BE2C (cell line): ENCODE data around the gene CSTA.

Source experiments
- DNase-seq: peaks from one replicate; pipeline ENCODE4 v3.0.0-alpha.2; 2020
- H3K27me3 ChIP-seq: fragments of 250-450 bp; sonication (Bioruptor Pico); 2 replicates; pipeline ENCODE4 v1.5.1; 2020; ENCODE audit warnings: mild to moderate bottlenecking
- H3K36me3 ChIP-seq: fragments of 250-450 bp; sonication (Bioruptor Pico); 2 replicates; pipeline ENCODE4 v1.5.1; 2020; ENCODE audit warnings: mild to moderate bottlenecking
- H3K4me1 ChIP-seq: fragments of 250-450 bp; sonication (Bioruptor Pico); 2 replicates; pipeline ENCODE4 v1.5.1; 2020
- H3K4me3 ChIP-seq: 2 replicates; pipeline ENCODE4 v1.5.1; 2011; ENCODE audit warnings: low read depth, low read length
- H3K9me3 ChIP-seq: fragments of 250-450 bp; sonication (Bioruptor Pico); 2 replicates; pipeline ENCODE4 v1.5.1; 2020
- TF ChIP-seq, protein P1 (sequence below): IDR thresholded peaks from 2 replicates; pipeline ENCODE4 v1.5.1; 2012; ENCODE audit warnings: mild to moderate bottlenecking, low read depth, low read length

CSTA gene

GRCh38 chr3:122349171-122349570 is 24.1 kb downstream of the CSTA start:
- TF ChIP-seq, protein P1, sequence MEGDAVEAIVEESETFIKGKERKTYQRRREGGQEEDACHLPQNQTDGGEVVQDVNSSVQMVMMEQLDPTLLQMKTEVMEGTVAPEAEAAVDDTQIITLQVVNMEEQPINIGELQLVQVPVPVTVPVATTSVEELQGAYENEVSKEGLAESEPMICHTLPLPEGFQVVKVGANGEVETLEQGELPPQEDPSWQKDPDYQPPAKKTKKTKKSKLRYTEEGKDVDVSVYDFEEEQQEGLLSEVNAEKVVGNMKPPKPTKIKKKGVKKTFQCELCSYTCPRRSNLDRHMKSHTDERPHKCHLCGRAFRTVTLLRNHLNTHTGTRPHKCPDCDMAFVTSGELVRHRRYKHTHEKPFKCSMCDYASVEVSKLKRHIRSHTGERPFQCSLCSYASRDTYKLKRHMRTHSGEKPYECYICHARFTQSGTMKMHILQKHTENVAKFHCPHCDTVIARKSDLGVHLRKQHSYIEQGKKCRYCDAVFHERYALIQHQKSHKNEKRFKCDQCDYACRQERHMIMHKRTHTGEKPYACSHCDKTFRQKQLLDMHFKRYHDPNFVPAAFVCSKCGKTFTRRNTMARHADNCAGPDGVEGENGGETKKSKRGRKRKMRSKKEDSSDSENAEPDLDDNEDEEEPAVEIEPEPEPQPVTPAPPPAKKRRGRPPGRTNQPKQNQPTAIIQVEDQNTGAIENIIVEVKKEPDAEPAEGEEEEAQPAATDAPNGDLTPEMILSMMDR = no peak
- H3K4me3 ChIP-seq = no peak overlapping the region
- no peaks in the 10 kb centered on the region for H3K36me3 ChIP-seq
- no peaks in the 10 kb centered on the region for H3K4me1 ChIP-seq
- peaks cover 6% of the 10 kb centered on the region for H3K27me3 ChIP-seq
- DNase-seq = no peak
- H3K9me3 ChIP-seq = no peaks in the 10 kb centered on the region

DNA sequence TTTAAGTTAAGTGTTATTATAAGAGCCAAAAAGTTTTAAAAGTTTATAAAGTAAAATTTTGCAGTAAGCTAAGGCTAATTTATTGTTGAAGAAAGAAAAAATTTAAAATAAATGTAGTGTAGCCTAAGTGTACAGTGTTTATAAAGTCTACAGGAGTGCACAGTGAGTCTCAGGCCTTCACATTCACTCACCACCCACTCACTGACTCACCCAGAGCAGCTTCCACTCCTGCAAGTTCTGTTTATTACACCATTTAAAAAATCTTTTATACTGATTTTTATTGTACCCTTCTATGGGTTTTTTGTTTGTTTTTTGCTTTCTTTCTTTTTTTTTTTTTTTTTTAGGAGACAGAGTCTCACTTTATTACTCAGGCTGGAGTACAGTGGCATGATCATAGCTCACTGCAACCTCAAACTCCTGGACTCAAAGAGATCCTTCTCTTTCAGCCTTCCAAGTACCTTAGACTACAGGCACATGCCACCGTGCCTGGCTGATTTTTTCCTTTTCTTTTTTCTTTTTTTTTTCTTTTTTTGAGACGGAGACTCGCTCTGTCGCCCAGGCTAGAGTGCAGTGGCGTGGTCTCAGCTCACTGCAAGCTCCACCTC is 25.9 kb downstream of the CSTA start:
- Histone ChIP-seq H3K36me3 (no peaks in the 10 kb centered on the region), H3K9me3 (no peaks in the 10 kb centered on the region), H3K4me3 (no peak overlapping the region), H3K4me1 (peaks cover 5% of the 10 kb centered on the region; the same call in 1 of the 2 replicates), H3K27me3 (peaks cover 2% of the 10 kb centered on the region)
- TF ChIP-seq, protein P1 = no peak
- no peak for DNase-seq

DNA sequence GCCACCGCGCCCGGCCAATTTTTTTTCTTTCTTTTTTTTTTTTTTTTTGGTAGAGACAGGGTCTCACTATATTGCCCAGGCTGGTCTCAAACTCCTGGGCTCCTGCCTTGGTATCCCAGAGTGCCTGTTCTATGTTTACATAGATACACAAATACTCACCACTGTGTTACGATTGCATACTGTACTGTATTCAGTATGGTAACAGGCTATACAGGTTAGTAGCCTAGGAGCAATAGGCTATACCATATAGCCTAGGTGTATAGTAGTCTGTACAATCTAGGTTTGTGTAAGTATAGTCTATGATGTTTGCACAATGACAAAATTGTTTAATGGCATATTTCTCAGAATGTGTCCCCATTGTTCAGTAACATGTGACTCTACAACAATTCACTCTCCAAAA is 26.6 kb downstream of the CSTA start:
- Histone ChIP-seq H3K36me3 (no peaks in the 10 kb centered on the region), H3K27me3 (no peaks in the 10 kb centered on the region), H3K4me1 (peaks cover 5% of the 10 kb centered on the region; the same call in 1 of the 2 replicates), H3K4me3 (no peak overlapping the region), H3K9me3 (no peaks in the 10 kb centered on the region)
- TF ChIP-seq, protein P1 = no peak
- no peak for DNase-seq

DNA sequence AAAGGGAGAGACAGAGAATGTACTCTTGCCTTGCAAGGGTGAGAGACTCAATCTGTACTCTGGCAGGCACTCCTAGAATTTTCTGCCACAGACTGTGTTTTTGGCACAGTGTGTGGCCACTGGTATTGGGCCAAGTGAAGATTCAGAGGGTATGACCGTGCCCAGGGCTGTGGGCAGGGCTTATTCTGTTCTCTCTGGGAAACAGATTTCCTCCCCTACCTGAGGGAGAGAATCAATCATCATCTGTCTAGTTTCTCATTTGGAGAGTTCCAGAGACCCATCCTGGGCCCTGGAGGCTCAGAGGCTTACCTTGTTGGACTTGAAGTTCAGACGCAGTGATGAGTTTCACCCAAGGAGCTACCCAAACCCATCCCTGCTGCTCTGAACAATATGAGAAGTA is 28.2 kb downstream of the CSTA start:
- TF ChIP-seq, protein P1 = no peak
- H3K4me1 ChIP-seq = peaks cover 12% of the 10 kb centered on the region
- no peaks in the 10 kb centered on the region for H3K36me3 ChIP-seq
- H3K4me3 ChIP-seq = no peak overlapping the region
- no peaks in the 10 kb centered on the region for H3K9me3 ChIP-seq
- no peaks in the 10 kb centered on the region for H3K27me3 ChIP-seq
- no peak for DNase-seq

DNA sequence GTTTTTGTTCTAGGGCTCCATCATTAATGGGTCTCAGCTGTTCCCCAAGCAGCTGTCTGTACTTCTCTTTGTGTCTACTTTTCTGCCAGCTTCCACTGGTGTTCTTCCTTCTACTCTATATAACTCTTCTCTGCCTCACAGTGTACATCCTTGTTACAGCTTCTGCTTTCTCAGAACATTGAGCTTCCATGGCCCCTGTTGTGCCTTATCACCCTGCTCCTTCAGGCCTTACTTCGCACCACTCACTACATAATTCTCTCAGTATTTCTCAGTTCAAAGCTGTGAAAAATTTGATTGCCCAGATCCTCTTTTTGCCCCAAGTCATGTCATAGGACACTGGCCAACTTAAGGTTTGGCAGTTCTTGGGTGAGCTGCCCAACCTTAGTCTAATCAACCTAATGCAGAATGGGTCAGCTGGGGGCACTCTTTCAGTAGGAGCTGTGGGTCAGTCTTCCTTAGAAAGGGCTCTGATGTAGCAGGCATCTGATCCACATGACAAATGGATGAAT is 28.9 kb downstream of the CSTA start:
- H3K9me3 ChIP-seq = no peaks in the 10 kb centered on the region
- TF ChIP-seq, protein P1 = no peak
- peaks cover 19% of the 10 kb centered on the region for H3K4me1 ChIP-seq
- H3K36me3 ChIP-seq = no peaks in the 10 kb centered on the region
- DNase-seq = no peak
- H3K4me3 ChIP-seq = no peak overlapping the region
- no peaks in the 10 kb centered on the region for H3K27me3 ChIP-seq

- Histone ChIP-seq H3K36me3 (no peaks in the 10 kb centered on the region; the same call in 1 of the 2 replicates), H3K27me3 (no peaks in the 10 kb centered on the region), H3K4me1 (peaks cover 20% of the 10 kb centered on the region), H3K4me3 (no peak overlapping the region), H3K9me3 (no peaks in the 10 kb centered on the region)
- DNase-seq = no peak
- TF ChIP-seq, protein P1 = no peak
These were observed 30.6 kb downstream of the CSTA start for GRCh38 chr3:122355612-122356011.
